SK-N-SH (cell line): ENCODE results near the gene U2SURP.

Experiments used
- EP300 ChIP-seq, 2 experiments: IDR thresholded peaks; 2 replicates each; pipeline versions ENCODE4 v1.4.0 to v1.6.1; 2012; ENCODE audit warnings: borderline replicate concordance in 1 of 2, low read depth in 1 of 2, low read length in 1 of 2
- EZH2phosphoT487 ChIP-seq: fragments of 200-600 bp; sonication (generic); IDR thresholded peaks from 2 replicates; pipeline ENCODE4 v1.6.1; 2017; ENCODE audit warnings: low read depth, mixed run types, mild to moderate bottlenecking, antibody characterized with exemption, moderate library complexity, borderline replicate concordance
- JUND ChIP-seq: IDR thresholded peaks from 2 replicates; pipeline ENCODE4 v1.4.0; 2012
- MAX ChIP-seq: IDR thresholded peaks from 2 replicates; pipeline ENCODE4 v1.4.0; 2012; ENCODE audit warnings: low read depth
- NRF1 ChIP-seq: IDR thresholded peaks from 2 replicates; pipeline ENCODE4 v1.6.1; 2012; ENCODE audit warnings: low read depth, mild to moderate bottlenecking, low read length
- PBX3 ChIP-seq: IDR thresholded peaks from 2 replicates; pipeline ENCODE4; 2012
- POLR2AphosphoS5 ChIP-seq: IDR thresholded peaks from 2 replicates; pipeline ENCODE4 v1.6.1; 2012; ENCODE audit warnings: low read depth, low read length
- RAD21 ChIP-seq: IDR thresholded peaks from 2 replicates; pipeline ENCODE4 v1.6.1; 2012; ENCODE audit warnings: mild to moderate bottlenecking, low read length
- TAF1 ChIP-seq: IDR thresholded peaks from 2 replicates; pipeline ENCODE4 v1.6.1; 2012; ENCODE audit warnings: low read depth, mild to moderate bottlenecking, low read length, moderate library complexity, borderline replicate concordance
- YY1 ChIP-seq: IDR thresholded peaks from 2 replicates; pipeline ENCODE4 v1.4.0; 2012; ENCODE audit warnings: low read depth, mild to moderate bottlenecking
- TF ChIP-seq, protein P1 (sequence below): fragments of 150-350 bp; IDR thresholded peaks from 2 replicates; pipeline ENCODE4 v1.6.1; 2016; ENCODE audit warnings: mild to moderate bottlenecking, low read depth, low read length
- TF ChIP-seq, protein P2 (sequence below): IDR thresholded peaks from 2 replicates; pipeline ENCODE4 v1.6.1; 2012; ENCODE audit warnings: mild to moderate bottlenecking, low read depth, low read length, moderate library complexity
- TF ChIP-seq, protein P3 (sequence below): fragments of 150-350 bp; IDR thresholded peaks from 2 replicates; pipeline ENCODE4 v1.6.1; 2017; ENCODE audit warnings: antibody characterized with exemption, low read length, low read depth, borderline replicate concordance
- TF ChIP-seq, protein P4 (sequence below): fragments of 200-600 bp; sonication (generic); IDR thresholded peaks from 2 replicates; pipeline ENCODE4 v1.6.1; 2017; ENCODE audit warnings: antibody characterized with exemption, mild to moderate bottlenecking, moderate library complexity

- TF ChIP-seq MAX: no peak
- TF ChIP-seq, protein P1, sequence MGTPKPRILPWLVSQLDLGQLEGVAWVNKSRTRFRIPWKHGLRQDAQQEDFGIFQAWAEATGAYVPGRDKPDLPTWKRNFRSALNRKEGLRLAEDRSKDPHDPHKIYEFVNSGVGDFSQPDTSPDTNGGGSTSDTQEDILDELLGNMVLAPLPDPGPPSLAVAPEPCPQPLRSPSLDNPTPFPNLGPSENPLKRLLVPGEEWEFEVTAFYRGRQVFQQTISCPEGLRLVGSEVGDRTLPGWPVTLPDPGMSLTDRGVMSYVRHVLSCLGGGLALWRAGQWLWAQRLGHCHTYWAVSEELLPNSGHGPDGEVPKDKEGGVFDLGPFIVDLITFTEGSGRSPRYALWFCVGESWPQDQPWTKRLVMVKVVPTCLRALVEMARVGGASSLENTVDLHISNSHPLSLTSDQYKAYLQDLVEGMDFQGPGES: no peak
- no peak for TF ChIP-seq JUND
- TF ChIP-seq POLR2AphosphoS5: no peak
- no peak for TF ChIP-seq PBX3
- TF ChIP-seq, protein P2, sequence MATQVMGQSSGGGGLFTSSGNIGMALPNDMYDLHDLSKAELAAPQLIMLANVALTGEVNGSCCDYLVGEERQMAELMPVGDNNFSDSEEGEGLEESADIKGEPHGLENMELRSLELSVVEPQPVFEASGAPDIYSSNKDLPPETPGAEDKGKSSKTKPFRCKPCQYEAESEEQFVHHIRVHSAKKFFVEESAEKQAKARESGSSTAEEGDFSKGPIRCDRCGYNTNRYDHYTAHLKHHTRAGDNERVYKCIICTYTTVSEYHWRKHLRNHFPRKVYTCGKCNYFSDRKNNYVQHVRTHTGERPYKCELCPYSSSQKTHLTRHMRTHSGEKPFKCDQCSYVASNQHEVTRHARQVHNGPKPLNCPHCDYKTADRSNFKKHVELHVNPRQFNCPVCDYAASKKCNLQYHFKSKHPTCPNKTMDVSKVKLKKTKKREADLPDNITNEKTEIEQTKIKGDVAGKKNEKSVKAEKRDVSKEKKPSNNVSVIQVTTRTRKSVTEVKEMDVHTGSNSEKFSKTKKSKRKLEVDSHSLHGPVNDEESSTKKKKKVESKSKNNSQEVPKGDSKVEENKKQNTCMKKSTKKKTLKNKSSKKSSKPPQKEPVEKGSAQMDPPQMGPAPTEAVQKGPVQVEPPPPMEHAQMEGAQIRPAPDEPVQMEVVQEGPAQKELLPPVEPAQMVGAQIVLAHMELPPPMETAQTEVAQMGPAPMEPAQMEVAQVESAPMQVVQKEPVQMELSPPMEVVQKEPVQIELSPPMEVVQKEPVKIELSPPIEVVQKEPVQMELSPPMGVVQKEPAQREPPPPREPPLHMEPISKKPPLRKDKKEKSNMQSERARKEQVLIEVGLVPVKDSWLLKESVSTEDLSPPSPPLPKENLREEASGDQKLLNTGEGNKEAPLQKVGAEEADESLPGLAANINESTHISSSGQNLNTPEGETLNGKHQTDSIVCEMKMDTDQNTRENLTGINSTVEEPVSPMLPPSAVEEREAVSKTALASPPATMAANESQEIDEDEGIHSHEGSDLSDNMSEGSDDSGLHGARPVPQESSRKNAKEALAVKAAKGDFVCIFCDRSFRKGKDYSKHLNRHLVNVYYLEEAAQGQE: no peak
- TF ChIP-seq, protein P3, sequence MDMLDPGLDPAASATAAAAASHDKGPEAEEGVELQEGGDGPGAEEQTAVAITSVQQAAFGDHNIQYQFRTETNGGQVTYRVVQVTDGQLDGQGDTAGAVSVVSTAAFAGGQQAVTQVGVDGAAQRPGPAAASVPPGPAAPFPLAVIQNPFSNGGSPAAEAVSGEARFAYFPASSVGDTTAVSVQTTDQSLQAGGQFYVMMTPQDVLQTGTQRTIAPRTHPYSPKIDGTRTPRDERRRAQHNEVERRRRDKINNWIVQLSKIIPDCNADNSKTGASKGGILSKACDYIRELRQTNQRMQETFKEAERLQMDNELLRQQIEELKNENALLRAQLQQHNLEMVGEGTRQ: no peak
- TF ChIP-seq, protein P4, sequence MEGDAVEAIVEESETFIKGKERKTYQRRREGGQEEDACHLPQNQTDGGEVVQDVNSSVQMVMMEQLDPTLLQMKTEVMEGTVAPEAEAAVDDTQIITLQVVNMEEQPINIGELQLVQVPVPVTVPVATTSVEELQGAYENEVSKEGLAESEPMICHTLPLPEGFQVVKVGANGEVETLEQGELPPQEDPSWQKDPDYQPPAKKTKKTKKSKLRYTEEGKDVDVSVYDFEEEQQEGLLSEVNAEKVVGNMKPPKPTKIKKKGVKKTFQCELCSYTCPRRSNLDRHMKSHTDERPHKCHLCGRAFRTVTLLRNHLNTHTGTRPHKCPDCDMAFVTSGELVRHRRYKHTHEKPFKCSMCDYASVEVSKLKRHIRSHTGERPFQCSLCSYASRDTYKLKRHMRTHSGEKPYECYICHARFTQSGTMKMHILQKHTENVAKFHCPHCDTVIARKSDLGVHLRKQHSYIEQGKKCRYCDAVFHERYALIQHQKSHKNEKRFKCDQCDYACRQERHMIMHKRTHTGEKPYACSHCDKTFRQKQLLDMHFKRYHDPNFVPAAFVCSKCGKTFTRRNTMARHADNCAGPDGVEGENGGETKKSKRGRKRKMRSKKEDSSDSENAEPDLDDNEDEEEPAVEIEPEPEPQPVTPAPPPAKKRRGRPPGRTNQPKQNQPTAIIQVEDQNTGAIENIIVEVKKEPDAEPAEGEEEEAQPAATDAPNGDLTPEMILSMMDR: no peak
- TF ChIP-seq EZH2phosphoT487: no peak
- TF ChIP-seq NRF1: no peak
- no peak for TF ChIP-seq YY1
- TF ChIP-seq RAD21: no peak
- no peak for TF ChIP-seq TAF1
- no peak for TF ChIP-seq EP300 (IDR thresholded peaks at IDR 0.05; ENCODE audit: borderline replicate concordance in 1 of 2, low read depth in 1 of 2, low read length in 1 of 2)
Observed at GRCh38 chr3:142951794-142952193, 49.6 kb upstream of the U2SURP start.
